HepG2 (cell line): ENCODE data around the gene HELZ2. TPM values are rescaled to one million over a fixed set of nuclear protein-coding genes. Genes with fewer than 3 reads are reported as not detected.

Experiments
- ATAC-seq: fragments of 200-7000 bp; cut with Tn5 transposase; 3 replicates; pipeline ENCODE4 v1.9.1; 2020; ENCODE audit warnings: mild to moderate bottlenecking, moderate library complexity
- BruUV-seq: library from RNA; stranded (reverse); fragments of 400-500 nt; replicated peaks from 2 replicates; lab custom pipeline; 2021; lab: Mats Ljungman, UMichigan
- CTCF ChIA-PET: fragments of 300-600 bp; formaldehyde crosslinking; extraction: SDS; loops from one replicate; lab custom pipeline; 2021; ENCODE audit warnings: low total read pairs, inconsistent platforms, low intra/inter-chr PET ratio; lab: Yijun Ruan, JAX
- POLR2A ChIA-PET: fragments of 350-600 bp; sonication (Branson Sonifier 250); formaldehyde crosslinking; loops from one replicate; lab custom pipeline; 2020; ENCODE audit warnings: antibody characterized with exemption, inconsistent platforms; lab: Yijun Ruan, JAX
- DNase-seq: peaks from one replicate; pipeline ENCODE4 v3.0.0-alpha.2; 2015; ENCODE audit warnings: low spot score
- FAIRE-seq: peaks from 3 replicates; lab custom pipeline; 2011; peaks lifted over from hg19 to GRCh38; lab: Jason Lieb, UNC
- H2AFZ ChIP-seq: one replicate; pipeline ENCODE4 v1.6.1; 2011; ENCODE audit warnings: low read length, inconsistent platforms
- H3K27ac ChIP-seq: fragments of 300-600 bp; 3 replicates; pipeline ENCODE4 v1.8.0; 2011; ENCODE audit warnings: mixed run types, mild to moderate bottlenecking, mixed read lengths, low read length, inconsistent platforms; ENCODE audit not compliant: insufficient read depth; ENCODE audit errors: extremely low read length
- H3K27me3 ChIP-seq, 2 experiments: fragments of 200-600 bp in 1 of 2; 2 replicates in 1 of 2; 3 replicates in 1 of 2; pipeline versions ENCODE4 v1.6.0 to v1.8.0; 2011; ENCODE audit warnings: low read length in 2 of 2, mild to moderate bottlenecking in 2 of 2, moderate library complexity in 2 of 2, inconsistent platforms in 1 of 2; ENCODE audit not compliant: insufficient read depth in 2 of 2, control insufficient read depth in 1 of 2
- H3K36me3 ChIP-seq, 2 experiments: fragments of 200-600 bp in 1 of 2; replicated peaks in 1 of 2; 2 replicates in 1 of 2; 3 replicates in 1 of 2; pipeline versions ENCODE4 v1.5.1 to v1.8.0; 2011; ENCODE audit warnings: low read length in 2 of 2, inconsistent platforms in 1 of 2; ENCODE audit not compliant: insufficient read depth in 2 of 2, control insufficient read depth in 1 of 2
- H3K4me1 ChIP-seq: 2 replicates; pipeline ENCODE4 v1.5.1; 2012; ENCODE audit warnings: low read length, inconsistent platforms; ENCODE audit not compliant: insufficient read depth
- H3K4me2 ChIP-seq: 2 replicates; pipeline ENCODE4 v1.6.0; 2011; ENCODE audit warnings: low read depth, low read length, inconsistent platforms
- H3K4me3 ChIP-seq, 3 experiments: fragments of 200-600 bp in 1 of 3; sonication (generic), shearing (Covaris generic) in 1 of 3; replicated peaks in 1 of 3; 2 replicates each; pipeline ENCODE4 v1.5.1; 2011 to 2016; ENCODE audit warnings: low read length in 3 of 3, inconsistent platforms in 2 of 3, low read depth in 2 of 3, mild to moderate bottlenecking in 2 of 3, control low read depth in 1 of 3, mixed read lengths in 1 of 3; ENCODE audit not compliant: insufficient read depth in 1 of 3
- H3K79me2 ChIP-seq: one replicate; pipeline ENCODE4 v1.6.1; 2011; ENCODE audit warnings: low read length, inconsistent platforms; ENCODE audit not compliant: insufficient read depth
- H3K9ac ChIP-seq: 2 replicates; pipeline ENCODE4 v1.6.0; 2011; ENCODE audit warnings: mild to moderate bottlenecking, low read depth, low read length, inconsistent platforms; ENCODE audit not compliant: insufficient read depth
- H3K9me3 ChIP-seq: 2 replicates; pipeline ENCODE4 v1.5.1; 2012; ENCODE audit warnings: mild to moderate bottlenecking, low read length
- H4K20me1 ChIP-seq: 2 replicates; pipeline ENCODE4 v1.6.0; 2011; ENCODE audit warnings: inconsistent platforms, mild to moderate bottlenecking, low read length, moderate library complexity; ENCODE audit not compliant: insufficient read depth
- ARNT ChIP-seq: fragments of 450-650 bp; IDR thresholded peaks from 2 replicates; pipeline ENCODE4 v1.6.1; 2017
- BHLHE40 ChIP-seq: IDR thresholded peaks from 2 replicates; pipeline ENCODE4 v1.6.1; 2011; ENCODE audit warnings: low read length, improper control_type of control experiment
- CREB1 ChIP-seq, 2 experiments: fragments of 450-650 bp in 1 of 2; IDR thresholded peaks; 2 replicates each; pipeline ENCODE4 v1.6.1; 2016 to 2017; ENCODE audit warnings: control low read depth in 1 of 2, mild to moderate bottlenecking in 1 of 2, missing compliant biosample characterization in 1 of 2, missing genetic modification characterization in 1 of 2
- FOXA3 ChIP-seq: IDR thresholded peaks from 2 replicates; pipeline ENCODE4 v1.6.1; 2016; ENCODE audit warnings: missing genetic modification reagents, missing compliant biosample characterization
- GABPB1 ChIP-seq: IDR thresholded peaks from 2 replicates; pipeline ENCODE4 v1.6.1; 2016; ENCODE audit warnings: mild to moderate bottlenecking, missing genetic modification reagents, moderate library complexity, missing compliant biosample characterization
- HMG20A ChIP-seq: IDR thresholded peaks from 2 replicates; pipeline ENCODE4 v1.6.1; 2016; ENCODE audit warnings: borderline replicate concordance
- IKZF1 ChIP-seq: fragments of 450-650 bp; IDR thresholded peaks from 2 replicates; pipeline ENCODE4 v1.7.1; 2016
- NFE2L1 ChIP-seq: sonication (generic); formaldehyde crosslinking; IDR thresholded peaks from 2 replicates; pipeline ENCODE4 v1.4.0; 2020; ENCODE audit warnings: missing genetic modification reagents, mild to moderate bottlenecking, borderline replicate concordance
- ZNF24 ChIP-seq: fragments of 450-650 bp; IDR thresholded peaks from 2 replicates; pipeline ENCODE4 v1.6.1; 2017; ENCODE audit warnings: antibody characterized with exemption, mild to moderate bottlenecking
- ZNF550 ChIP-seq: sonication (generic); formaldehyde crosslinking; IDR thresholded peaks from 2 replicates; pipeline ENCODE4 v1.4.0; 2020; ENCODE audit warnings: mild to moderate bottlenecking, missing genetic modification reagents, borderline replicate concordance
- ZNF598 ChIP-seq: sonication (generic); formaldehyde crosslinking; IDR thresholded peaks from 2 replicates; pipeline ENCODE4 v1.5.1; 2020; ENCODE audit warnings: mild to moderate bottlenecking, missing genetic modification reagents, borderline replicate concordance
- ZNF768 ChIP-seq: sonication (generic); formaldehyde crosslinking; IDR thresholded peaks from 2 replicates; pipeline ENCODE4 v1.4.0; 2020; ENCODE audit warnings: missing genetic modification reagents
- WGBS: methylation state at CpG from one replicate; pipeline ENCODE4 v1.1.6; 2017; ENCODE audit warnings: low lambda C conversion rate; 5-methylcytosine and 5-hydroxymethylcytosine counted together
- in situ Hi-C: cut with HindIII; loops from 2 replicates; pipeline ENCODE4 v1.10.0; 2017; ENCODE audit warnings: low pct_unique_long_range_greater_than_20kb; ENCODE audit not compliant: extremely low pct_ligation_motif_present
- intact Hi-C: fragments of 100-400 bp; cut with micrococcal nuclease; formaldehyde crosslinking; loops from one replicate; pipeline ENCODE4 v1.10.0; 2022; ENCODE audit not compliant: unreplicated experiment
- polyA plus RNA-seq, 8 experiments: library from polyadenylated mRNA; depleted of rRNA in 3 of 8; stranded (reverse) in 7 of 8; unstranded in 1 of 8; fragments of >200 nt; fragmentation: Illumina TruSeq in 4 of 8; extraction: Trizol in 4 of 8; gene quantifications; 2 replicates each; pipeline versions ENCODE4 v1.2.1 to v1.2.3, GENCODE V29; 2011 to 2016; ENCODE audit warnings: low read depth in 4 of 8, missing spikeins in 1 of 8, mixed read lengths in 1 of 8; ENCODE audit not compliant: insufficient read depth in 1 of 8
- total RNA-seq, 5 experiments: library from RNA; depleted of rRNA; stranded (reverse); fragments of >200 nt; fragmentation: Illumina TruSeq; extraction: Trizol; gene quantifications; 2 replicates each; pipeline ENCODE4 v1.2.3, GENCODE V29; 2016; ENCODE audit warnings: low read depth in 1 of 5

Gene HELZ2
- total and polyA plus RNA-seq, 2 of the 13 experiments (the other 11 are each of a cell fraction or from before 2014, with no cell fraction given): 9.6 to 10.1 TPM

- no peaks in the 10 kb centered on the region; the same call in 1 of the 2 replicates for H4K20me1 ChIP-seq
- peaks cover 32% of the 10 kb centered on the region for H3K4me1 ChIP-seq
- ATAC-seq (no peak), FAIRE-seq (peak; percentile 43), DNase-seq (no peak)
- intact Hi-C loops: no loop called here
- H3K9ac ChIP-seq: no peak overlapping the region
- no peaks in the 10 kb centered on the region for H3K79me2 ChIP-seq
- H3K4me3 ChIP-seq: peak overlapping the region in 1 of 3 experiments; percentile 41; a peak in 1 of 6 replicates
- H3K4me2 ChIP-seq: peak overlapping the region; percentile 42; the same call in 1 of the 2 replicates
- in situ Hi-C loops: no loop called here
- no peak overlapping the region for H2AFZ ChIP-seq
- no peak overlapping the region for H3K27ac ChIP-seq
- POLR2A ChIA-PET: interaction anchor here (0.8 to 1.2 kb wide), 4 partner anchors 9 to 30 kb away, joined by 3 to 5 read pairs (median 4); partner anchors contain the start of genes HELZ2 and PPDPF
- H3K36me3 ChIP-seq: no peaks in the 10 kb centered on the region
- H3K27me3 ChIP-seq: peaks cover 52 to 97% of the 10 kb centered on the region in 2 experiments
- WGBS: 30% methylated on average over 6 of the region's 6 CpGs
- TF ChIP-seq ZNF768 (CRISPR knock-in tag): no peak
- TF ChIP-seq ARNT: peak; percentile 86; the same call in 1 of the 2 replicates
- 0 out of 2 replicates have a peak, but pooled peaks have one; percentile 6 for TF ChIP-seq CREB1 (IDR thresholded peaks at IDR 0.05)
- TF ChIP-seq CREB1 (CRISPR knock-in tag; IDR thresholded peaks at IDR 0.05): no peak
- no peak for TF ChIP-seq BHLHE40
- TF ChIP-seq IKZF1: peak; percentile 28; the same call in 1 of the 2 replicates
- TF ChIP-seq ZNF24: peak; percentile 96
- no TSS peak for BruUV-seq
- H3K9me3 ChIP-seq: no peaks in the 10 kb centered on the region
- CTCF ChIA-PET: no interaction called here
Observed at GRCh38 chr20:63543733-63544132, 30.3 kb downstream of the HELZ2 start.

GRCh38 chr20:63543131-63543530 is 30.9 kb downstream of the HELZ2 start:
- no peak overlapping the region for H3K4me2 ChIP-seq
- FAIRE-seq (no peak), ATAC-seq (no peak), DNase-seq (no peak)
- no peaks in the 10 kb centered on the region for H3K36me3 ChIP-seq
- 43% methylated on average over 10 of the region's 10 CpGs for WGBS
- no peaks in the 10 kb centered on the region for H3K9me3 ChIP-seq
- H4K20me1 ChIP-seq: no peaks in the 10 kb centered on the region; the same call in 1 of the 2 replicates
- H2AFZ ChIP-seq: no peak overlapping the region
- H3K4me1 ChIP-seq: peaks cover 38% of the 10 kb centered on the region
- intact Hi-C loops: no loop called here
- TF ChIP-seq HMG20A (CRISPR knock-in tag) (no peak), ZNF598 (CRISPR knock-in tag) (no peak), FOXA3 (CRISPR knock-in tag) (no peak), NFE2L1 (0 out of 2 replicates have a peak, but pooled peaks have one; percentile 33), ZNF550 (CRISPR knock-in tag) (0 out of 2 replicates have a peak, but pooled peaks have one; percentile 80), GABPB1 (CRISPR knock-in tag) (0 out of 2 replicates have a peak, but pooled peaks have one; percentile 6)
- TF ChIP-seq, all 625 proteins: peak for 3
- in situ Hi-C loops: no loop called here
- Histone ChIP-seq H3K79me2 (no peaks in the 10 kb centered on the region), H3K9ac (no peak overlapping the region), H3K27me3 (peaks cover 48 to 91% of the 10 kb centered on the region in 2 experiments), H3K4me3 (no peak overlapping the region), H3K27ac (no peak overlapping the region)
- POLR2A ChIA-PET: interaction anchor here (1.2 kb wide), 1 partner anchor 23 kb away, joined by 5 read pairs; the partner anchor contains the start of gene PPDPF
- BruUV-seq: no TSS peak
- CTCF ChIA-PET: no interaction called here
